GM21529 (cell line): ENCODE measurements around the gene MCM3AP.
"Not testable (repeated sequence)": the region's sequence is repeated elsewhere in the genome, so short reads cannot be mapped to it uniquely, and the experiment has no call there.

ENCODE experiments used
- ATAC-seq: cut with Tn5 transposase; IDR thresholded peaks from one replicate; pipeline ENCODE4 v1.9.1; 2021; ENCODE audit not compliant: unreplicated experiment

MCM3AP gene

DNA sequence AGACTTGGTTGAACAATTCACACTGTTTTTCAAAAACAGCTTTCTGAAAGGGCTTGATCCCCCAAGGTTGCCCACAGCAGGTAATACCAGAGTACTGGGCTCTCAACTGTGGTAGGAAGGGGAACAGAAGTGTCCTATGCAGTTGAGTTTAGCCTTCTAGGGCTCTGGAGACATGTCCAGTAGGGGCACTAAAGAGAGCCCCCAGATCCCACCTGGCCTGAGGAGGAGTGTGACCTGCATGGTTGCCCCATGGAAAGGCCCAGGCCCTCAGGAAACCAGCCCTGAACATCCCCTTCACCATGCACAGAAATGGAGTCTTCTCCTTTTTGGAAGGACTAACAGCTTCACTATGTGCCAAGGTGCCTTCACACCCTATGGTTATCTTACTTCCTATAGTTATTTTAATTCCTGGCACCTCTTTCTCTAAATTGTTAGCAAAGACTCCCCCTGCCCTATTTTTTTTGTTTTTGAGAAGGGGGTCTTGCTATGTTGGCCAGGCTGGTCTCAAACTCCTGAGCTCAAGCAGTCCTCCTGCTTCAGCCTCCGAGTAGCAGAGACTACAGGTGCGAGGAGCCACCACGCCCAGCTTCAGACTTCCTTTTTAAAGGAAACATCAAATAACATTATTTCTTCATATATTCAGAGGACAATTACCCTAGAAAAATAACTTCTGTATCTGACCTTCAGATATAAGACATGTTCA is 40.0 kb downstream of the MCM3AP start:
- ATAC-seq: no peak

DNA sequence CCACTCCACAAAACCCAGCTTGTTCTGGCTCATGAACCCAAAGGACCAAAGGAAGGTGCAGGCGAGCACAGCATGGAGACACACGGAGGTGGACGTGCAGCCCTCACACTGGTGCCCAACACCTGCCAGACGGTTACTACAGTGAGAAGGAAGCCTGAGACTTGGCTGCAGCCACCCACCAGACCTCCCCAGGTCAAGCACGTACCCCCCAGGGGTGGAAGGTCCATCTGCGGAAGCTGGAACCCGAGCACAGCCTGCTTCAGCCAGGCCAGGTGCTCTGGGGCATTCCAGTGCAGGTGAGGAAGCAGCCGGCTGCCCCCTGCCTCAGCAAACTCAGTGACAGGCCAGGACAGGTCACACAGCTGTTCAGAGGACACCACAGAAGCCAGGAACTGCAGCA is 40.8 kb downstream of the MCM3AP start:
- no peak for ATAC-seq

DNA sequence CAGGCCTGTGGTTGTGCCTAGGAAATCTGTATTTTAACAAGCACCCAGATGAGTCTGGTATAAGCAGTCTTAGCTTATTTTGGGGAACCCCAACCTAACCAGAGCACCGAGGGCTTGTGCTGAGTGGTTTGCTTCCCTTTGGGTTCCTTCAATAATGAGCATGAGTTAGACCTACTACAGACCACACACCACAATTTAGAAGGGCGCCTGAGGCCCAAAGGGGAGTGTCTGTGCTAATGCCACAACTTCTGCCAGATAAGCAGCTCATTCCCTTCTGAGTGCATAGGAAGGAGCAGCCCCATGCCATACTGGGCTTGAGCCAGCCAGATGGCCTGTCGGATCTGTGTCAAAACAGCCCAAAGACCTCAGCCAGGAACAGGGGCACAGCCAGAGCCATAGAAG is 41.5 kb downstream of the MCM3AP start:
- ATAC-seq: no peak

DNA sequence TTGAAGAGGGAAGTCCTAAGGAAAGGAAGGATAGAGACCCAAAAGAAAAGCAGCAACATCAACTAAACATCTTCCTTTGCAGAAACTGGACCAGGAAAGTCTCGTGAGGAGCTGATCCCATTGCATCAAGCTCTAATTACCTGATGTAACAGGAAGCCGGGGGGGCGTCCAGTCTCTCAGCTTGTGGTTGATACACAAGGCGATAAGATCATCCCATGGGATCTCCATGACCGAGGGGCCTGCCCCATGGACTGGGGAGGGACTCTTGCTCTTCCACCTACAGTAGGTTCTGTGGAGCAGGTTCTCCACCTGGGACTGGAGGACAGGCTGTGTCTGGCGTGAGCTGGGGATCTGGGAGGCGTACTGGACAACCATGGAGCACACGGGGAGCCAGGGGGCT is 42.1 kb downstream of the MCM3AP start:
- no peak for ATAC-seq

DNA sequence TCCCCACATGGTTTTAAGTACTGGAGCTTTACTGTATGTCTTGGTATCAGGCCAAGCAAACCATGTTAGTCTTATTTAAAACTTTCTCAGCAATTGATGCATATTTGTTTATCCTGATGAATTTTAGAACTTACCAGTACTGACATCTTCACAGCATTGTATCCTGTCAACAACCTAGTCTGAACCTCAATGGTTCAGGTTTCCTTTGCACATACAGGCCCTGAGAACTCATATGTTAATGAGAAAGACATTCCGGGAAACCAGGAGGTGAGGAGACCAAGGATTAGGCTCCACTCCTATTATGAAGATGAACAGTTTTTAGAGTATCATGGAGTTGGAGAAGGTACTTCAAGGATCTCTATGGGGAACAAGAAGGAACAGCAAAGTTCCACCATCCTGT is 43.8 kb downstream of the MCM3AP start:
- not testable (repeated sequence) for ATAC-seq

DNA sequence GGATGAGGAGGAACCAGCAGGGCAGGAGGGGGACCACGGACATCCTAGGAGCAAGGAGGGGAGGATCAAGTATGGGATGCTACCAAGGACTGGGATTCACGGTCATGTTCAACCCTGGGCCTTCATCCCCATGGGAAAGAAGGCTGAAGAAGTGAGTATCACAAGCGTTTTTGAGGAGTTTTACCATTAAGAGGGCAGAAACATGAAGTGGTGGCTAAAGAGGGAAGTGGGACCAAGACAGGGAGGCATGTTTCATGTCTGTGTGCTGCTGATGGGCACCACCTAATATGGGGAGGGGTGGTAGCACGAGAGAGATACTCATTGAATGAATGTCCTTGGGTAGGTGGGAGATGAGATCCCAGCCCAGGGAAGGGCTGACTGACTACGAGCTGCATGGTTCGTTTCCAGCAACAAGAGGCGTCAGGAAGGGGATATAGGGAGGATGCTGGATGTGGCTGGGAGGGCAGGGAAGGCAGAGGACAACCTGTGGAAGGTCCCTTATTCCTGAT is 45.5 kb downstream of the MCM3AP start:
- ATAC-seq: no peak

DNA sequence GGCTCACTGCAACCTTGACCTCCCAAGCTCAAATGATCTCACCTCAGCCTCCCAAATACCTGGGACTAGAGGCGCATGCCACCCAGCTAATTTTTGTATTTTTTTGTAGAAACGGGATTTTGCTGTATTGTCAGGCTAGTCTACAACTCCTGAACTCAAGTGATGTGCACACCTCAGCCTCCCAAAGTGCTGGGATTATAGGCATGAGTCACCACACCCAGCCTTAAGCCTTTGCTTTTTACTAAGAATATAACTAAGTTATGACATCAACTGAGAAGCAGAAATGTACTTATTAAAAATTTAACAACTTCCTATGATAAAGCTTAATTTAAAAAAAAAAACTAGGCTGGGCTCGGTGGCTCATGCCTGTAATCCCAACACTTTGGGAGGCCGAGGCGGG is 47.9 kb downstream of the MCM3AP start:
- no peak for ATAC-seq

DNA sequence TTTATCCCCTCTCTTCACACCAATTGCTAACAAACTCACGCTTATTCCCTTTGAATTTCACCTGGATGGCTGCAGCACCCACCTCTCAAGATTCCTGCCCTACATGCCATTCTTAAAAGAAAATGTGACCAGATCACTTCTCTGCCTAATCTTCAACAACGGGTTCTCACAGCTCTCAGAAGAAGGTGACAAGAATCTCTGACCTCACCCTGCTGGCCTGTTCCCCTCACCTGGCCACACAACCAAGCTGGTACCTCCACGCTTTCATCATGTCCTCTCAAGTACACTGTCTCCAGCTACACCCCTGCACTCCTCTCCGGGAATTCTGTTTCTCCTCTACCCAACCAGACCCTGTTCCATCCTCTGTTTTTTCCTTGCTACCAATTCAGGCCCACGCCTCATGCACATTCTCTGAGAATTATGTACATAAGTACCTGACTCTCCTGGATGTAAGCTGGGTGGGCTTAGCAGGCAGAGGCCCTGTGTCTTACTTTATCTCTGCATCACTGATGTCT is 50.9 kb downstream of the MCM3AP start:
- no peak for ATAC-seq

DNA sequence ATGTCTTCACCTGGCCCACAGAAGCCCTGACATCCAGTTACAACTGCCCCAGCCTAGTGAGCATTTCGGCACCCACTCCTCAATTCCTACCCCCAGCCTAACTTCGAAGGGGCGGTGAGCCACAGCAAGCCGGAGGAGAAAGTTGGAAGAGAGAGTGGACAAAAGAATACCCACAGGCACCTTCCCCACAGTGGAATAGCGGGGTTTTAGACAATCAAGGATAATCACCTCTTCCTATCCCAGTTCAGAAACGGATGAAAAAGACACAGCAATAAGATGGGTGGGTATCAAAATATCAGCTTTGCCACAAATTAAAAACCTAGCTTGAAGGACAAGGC is 55.5 kb downstream of the MCM3AP start:
- no peak for ATAC-seq

DNA sequence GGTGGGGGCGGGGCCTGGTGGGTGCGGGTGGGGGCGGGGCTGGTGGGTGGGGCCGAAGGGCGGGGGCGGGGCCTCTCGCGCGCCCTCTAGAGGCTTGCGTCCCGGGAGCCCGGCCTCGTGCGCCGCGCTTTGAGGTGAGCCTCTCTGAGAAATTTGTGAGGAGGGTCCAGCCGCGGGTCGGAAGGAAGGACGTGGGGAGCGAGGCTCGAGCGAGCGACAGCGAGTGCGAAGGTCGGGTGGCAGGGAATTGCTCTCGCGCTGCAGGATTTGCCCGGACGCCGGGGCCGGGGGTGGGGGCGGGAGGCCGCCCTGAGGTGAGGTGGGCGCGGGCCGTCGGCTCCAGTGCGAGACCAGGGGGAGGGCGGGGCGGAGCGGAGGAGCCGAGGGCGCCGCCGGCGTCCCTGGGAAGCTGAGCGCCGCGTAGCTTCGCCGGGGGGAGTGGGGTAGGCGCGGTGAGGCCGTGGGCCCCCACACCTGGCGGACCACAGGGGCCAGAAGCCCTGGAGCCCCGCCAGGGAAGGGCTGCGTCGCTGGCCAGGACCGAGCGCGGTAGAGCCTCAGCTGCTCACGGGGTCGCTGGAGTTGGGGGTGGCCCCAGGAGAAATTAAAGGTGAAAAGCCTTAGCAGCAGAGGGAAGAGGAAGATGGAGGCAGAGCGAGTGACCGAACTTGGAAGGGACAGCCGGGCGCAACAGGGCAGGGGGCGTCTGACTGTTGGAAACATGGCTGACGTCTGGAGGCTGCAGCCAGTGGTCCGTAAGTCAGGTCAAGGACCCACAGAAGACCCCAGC is 56.1 kb downstream of the MCM3AP start:
- ATAC-seq: peak; percentile 22

DNA sequence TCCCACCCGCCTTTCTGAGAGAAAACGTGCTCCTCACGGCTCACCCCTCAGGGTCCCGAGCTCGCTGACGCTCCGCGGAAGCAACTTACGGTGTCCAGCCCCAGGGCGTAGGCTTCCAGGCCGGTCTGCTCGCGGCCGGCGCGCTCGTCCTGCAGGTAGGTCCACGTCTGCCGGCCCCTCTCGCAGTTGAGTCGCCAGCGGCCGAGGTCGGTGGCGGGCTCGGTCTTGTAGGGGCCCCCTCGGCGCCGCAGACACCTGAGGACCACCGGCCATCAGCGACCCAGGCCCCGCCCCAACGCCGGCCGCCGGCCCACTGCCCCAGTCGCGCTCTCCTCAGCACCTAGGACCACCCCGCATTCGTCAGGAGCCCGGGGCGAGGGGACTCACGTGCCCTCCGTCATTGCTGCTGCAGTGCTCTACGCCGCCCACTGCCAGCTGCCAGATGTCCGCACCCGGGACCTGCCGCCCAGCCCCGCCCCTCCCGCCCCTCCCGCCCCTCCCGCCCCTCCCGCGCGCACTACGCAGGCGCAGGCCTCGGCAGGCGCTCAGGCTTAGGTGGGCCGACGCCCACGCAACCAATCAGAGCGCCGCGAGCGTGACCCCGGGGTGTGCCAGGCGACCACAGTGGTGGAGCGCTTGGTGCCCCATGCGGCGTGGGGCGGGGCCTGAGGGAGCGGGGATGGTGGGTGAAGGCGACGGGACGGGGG is 56.9 kb downstream of the MCM3AP start, which contains the start of gene LSS:
TSS of gene LSS (minus strand) at position 430 of the 707 bp plus-strand sequence. CDS start at position 401, 29 bp downstream.
- peak; percentile 79 for ATAC-seq

DNA sequence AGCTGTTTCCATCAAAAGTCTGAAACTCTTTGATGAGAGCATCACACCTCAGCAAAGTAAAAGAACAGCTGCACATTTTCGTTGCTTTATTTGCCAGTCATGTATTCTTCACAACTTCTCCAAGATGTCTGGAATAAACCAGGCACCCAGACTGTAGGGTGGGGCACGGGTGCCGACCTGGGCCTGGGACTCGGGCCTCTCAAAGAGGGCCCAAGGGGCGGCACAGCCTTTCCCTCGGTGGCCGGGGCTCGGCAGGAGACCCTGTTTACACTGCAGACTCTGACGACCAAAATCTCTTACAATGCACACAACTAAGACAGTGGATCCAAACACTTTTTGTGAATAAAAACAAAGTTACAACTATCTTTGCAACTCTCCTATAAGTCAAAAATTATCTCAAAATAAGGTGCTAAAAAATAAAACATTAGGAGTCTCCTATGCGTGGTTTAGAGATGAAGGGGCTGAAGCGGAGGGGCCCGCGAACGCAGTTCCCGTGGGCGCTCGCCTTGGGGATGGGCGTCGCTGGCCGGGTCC is 57.5 kb downstream of the MCM3AP start:
- no peak for ATAC-seq

DNA sequence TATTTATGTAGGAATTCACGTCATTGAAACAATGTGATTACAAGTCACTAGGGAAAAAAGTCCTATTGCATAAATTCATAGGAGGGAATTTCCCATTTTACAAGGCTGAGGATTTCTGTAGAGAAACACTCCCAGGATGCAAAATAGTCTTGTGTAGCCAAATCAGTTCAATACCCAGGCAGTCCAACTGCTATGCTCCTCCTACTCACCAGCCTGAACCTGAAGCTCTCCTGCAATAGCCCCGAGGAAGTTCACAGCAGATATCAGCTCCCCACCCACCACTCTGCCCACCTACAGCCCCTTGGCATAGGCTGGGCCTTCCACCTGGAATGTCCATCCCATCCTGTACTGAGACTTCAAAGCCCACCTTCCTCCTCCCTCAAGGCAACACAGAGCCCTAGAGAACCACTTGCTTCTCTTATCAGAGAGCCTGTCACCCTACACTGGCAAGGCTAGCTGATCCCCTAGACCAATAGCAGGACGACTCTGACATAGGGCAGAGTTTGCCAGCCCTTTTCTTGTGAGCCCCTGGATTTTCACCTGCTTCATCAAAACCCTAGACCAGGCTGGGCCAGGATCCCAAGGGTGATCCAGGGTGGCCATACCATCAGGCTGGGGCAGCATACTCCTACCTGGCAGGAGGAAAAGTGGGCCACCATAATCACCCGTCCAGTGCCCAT is 58.4 kb downstream of the MCM3AP start:
- ATAC-seq: peak; percentile 27

DNA sequence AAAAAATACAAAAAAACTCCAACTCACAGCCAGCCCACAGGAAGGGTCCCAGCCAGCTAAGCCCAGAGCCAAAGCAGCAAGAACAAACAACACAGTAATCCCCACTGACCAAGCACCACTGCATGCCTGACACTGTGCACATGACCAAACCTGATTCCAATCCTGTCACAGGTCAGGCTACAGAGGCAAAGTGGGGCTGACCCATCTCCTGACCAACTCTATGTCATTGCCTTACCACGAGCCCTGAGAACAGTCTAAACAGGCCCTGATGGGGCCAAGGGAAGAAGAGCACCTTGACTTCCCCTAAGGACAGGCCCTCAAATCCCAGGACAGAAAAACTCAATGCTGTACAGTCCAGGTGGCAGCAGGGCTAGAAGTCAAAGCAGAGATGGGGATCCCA is 59.3 kb downstream of the MCM3AP start:
- no peak for ATAC-seq

DNA sequence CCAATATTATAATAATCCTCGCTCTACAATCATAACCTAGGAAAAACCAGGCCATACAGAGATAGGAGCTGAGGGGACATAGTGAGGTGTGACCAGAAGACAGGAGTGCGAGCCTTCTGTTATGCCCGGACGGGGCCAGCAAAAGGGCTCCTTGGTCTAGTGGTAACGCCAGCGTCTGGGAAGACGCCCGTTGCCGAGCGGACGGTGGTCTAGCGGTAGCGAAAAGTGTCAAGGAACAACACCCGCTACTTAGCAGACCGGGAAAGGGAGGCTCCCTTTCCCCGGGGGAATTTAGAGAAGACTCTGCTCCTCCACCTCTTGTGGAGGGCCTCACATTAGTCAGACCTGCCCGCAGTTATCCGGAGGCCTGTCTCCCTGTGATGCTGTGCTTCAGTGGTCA is 61.8 kb downstream of the MCM3AP start:
- ATAC-seq: not testable (repeated sequence)

DNA sequence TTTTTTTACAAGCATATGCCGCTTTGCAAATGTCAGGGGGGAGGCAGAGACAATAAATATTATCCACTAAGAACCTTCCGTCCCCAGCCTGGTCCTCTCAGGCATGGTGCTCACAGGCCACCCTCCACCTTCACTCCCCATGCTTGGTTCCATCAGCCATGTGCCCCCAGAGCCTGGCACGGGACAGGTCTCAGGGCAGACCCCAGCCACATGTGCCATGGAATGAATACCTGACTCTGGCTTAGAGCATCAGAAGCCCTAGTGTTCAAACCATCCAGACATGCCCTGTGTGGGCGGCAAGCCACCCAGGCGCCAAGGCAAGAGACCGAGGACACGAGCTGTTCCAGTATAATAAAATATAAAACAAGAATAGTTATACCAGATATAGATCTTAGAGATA is 62.2 kb downstream of the MCM3AP start:
- ATAC-seq: no peak

DNA sequence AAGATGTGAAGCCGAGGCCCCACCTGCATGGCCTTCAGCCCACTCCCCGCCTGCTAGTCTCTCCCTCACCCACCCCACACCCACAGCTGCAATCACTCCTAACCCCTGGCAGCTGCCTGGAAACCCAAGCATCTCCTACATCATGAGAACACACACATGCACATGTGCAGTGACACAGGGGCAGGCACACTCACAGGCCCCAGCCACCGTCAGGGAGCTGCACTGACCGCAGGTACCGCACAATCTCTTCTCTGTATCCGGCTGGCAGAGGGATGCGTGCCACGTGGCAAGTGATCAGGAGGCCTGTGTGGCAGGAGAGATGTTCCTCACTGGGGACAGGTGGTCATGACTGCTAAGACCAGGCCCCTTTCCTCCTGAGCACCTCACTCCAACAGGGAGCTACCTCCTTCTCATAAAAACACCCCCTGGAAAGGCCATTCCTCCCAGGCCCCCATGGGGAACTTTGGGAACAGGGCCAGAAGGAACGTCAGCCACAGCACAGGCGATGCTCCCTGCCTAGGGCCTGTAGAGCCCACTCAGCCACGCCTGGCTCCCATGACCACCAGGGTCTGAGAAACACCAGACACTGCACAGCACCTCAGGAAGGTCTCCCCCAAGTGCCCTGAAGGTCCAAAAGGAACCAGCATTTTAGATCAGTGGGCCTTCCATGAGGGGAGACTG is 62.8 kb downstream of the MCM3AP start:
- no peak for ATAC-seq

DNA sequence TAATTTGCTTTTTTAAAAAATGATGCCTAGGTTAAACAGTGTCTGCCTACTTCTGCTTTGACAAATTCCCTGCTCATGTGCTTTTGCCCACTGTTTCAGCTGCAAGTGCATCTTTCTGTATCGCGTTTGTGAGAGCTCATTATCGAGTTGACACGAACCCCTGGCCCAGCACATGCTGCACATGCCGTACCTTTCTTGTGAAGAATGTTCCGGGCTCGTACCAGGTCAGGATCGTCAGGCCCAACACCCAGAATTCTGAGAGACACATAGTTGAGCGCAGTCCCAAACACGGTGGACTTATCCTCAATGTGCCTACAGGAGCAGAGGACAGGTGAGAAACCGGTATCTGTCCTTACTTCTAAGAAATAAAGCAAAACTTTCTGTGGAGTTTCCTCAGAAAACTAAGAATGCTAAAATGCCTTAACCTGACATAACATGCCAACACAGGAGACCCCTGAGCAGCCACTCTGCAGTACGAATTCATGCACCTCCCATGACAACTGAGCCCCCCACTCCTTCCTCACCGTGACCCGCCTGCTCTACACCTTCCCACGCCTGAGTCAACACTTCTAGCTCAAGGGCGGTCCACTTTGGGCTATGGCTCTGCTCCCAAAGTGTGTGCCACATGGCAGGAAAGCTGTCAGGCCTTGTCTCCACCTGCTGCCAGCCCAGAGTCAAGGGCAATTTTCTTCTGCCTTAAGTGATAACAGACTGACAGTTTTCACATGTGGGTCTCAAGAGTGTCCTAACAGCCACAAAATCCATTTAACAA is 63.6 kb downstream of the MCM3AP start:
- ATAC-seq: no peak

DNA sequence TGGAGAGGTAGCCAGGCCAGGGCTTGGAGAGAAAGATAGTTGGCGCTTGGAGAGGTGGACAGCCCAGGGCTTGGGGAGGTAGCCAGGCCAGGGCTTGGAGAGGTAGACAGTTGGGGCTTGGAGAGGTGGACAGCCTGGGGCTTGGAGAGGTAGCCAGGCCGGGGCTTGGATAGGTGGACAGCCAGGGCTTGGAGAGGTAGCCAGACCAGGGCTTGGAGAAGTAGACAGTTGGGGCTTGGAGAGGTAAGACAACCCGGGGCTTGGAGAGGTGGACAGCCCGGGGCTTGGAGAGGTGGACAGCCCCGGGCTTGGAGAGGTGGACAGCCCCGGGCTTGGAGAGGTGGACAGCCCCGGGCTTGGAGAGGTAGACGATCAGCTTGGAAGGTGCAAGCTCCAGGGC is 64.6 kb downstream of the MCM3AP start:
- ATAC-seq: no peak
